Naive thymus-derived CD4-positive, alpha-beta T cell (primary cell): ENCODE results near the gene TUBGCP2. TPM values are rescaled to one million over a fixed set of nuclear protein-coding genes. Genes with fewer than 3 reads are reported as not detected.
"Not testable (repeated sequence)": the region's sequence is repeated elsewhere in the genome, so short reads cannot be mapped to it uniquely, and the experiment has no call there.

Source experiments
- ATAC-seq: fragments of 150-1000 bp; cut with Tn5 transposase; 2 replicates; pipeline ENCODE4 v1.10.0; 2021; ENCODE audit warnings: mild to moderate bottlenecking, moderate library complexity
- CTCF ChIA-PET: fragments of 350-600 bp; sonication (Branson Sonifier 250); formaldehyde crosslinking; loops from one replicate; lab custom pipeline; 2021; ENCODE audit warnings: antibody characterized with exemption; lab: Charles Lee
- POLR2A ChIA-PET: fragments of 350-600 bp; sonication (Branson Sonifier 250); formaldehyde crosslinking; loops from one replicate; lab custom pipeline; 2021; ENCODE audit warnings: antibody characterized with exemption, inconsistent platforms; lab: Charles Lee
- DNase-seq, 9 donors: peaks; one replicate each; pipeline versions ENCODE4 v3.0.0 to v3.0.0-alpha.2; 2020 to 2022; ENCODE audit warnings: mixed read lengths in 1 of 9
- H3K27ac ChIP-seq: one replicate; pipeline ENCODE4 v1.7.0; 2013; ENCODE audit warnings: mild to moderate bottlenecking, low read depth, low read length, moderate library complexity
- H3K27me3 ChIP-seq, 2 donors: one replicate each; pipeline ENCODE4 v1.7.0; 2013; ENCODE audit warnings: low read length in 2 of 2, mild to moderate bottlenecking in 2 of 2, moderate library complexity in 2 of 2; ENCODE audit not compliant: control insufficient read depth in 2 of 2, insufficient read depth in 2 of 2
- H3K36me3 ChIP-seq, 3 experiments: 1 replicate in 2 of 3; 2 replicates in 1 of 3; pipeline ENCODE4 v1.7.0; 2013; ENCODE audit warnings: low read length in 3 of 3, mild to moderate bottlenecking in 3 of 3, moderate library complexity in 1 of 3; ENCODE audit not compliant: insufficient read depth in 3 of 3, control insufficient read depth in 2 of 3
- H3K4me1 ChIP-seq, 2 donors: one replicate each; pipeline ENCODE4 v1.7.0; 2013; ENCODE audit warnings: low read length in 2 of 2, mild to moderate bottlenecking in 2 of 2, moderate library complexity in 1 of 2; ENCODE audit not compliant: control insufficient read depth in 2 of 2, insufficient read depth in 2 of 2
- H3K4me3 ChIP-seq: 2 replicates; pipeline ENCODE4 v1.7.0; 2013; ENCODE audit warnings: mild to moderate bottlenecking, low read length
- H3K9me3 ChIP-seq, 3 experiments: 1 replicate in 2 of 3; 2 replicates in 1 of 3; pipeline ENCODE4 v1.7.0; 2013; ENCODE audit warnings: low read length in 3 of 3; ENCODE audit not compliant: control insufficient read depth in 2 of 3
- H3K27ac Mint-ChIP-seq, 9 donors: one replicate each; pipeline ENCODE4 v1.8.0; 2020 to 2022; ENCODE audit warnings: mixed read lengths in 9 of 9, mild to moderate bottlenecking in 8 of 9, moderate library complexity in 5 of 9, inconsistent platforms in 2 of 9
- H3K27me3 Mint-ChIP-seq, 5 donors: one replicate each; pipeline ENCODE4 v1.8.0; 2021 to 2022; ENCODE audit warnings: mixed read lengths in 5 of 5, mild to moderate bottlenecking in 1 of 5
- H3K36me3 Mint-ChIP-seq, 5 donors: one replicate each; pipeline ENCODE4 v1.8.0; 2020 to 2022; ENCODE audit warnings: mixed read lengths in 5 of 5, mild to moderate bottlenecking in 3 of 5, inconsistent platforms in 1 of 5
- H3K4me1 Mint-ChIP-seq, 7 donors: one replicate each; pipeline ENCODE4 v1.8.0; 2020 to 2022; ENCODE audit warnings: mixed read lengths in 7 of 7, mild to moderate bottlenecking in 3 of 7, inconsistent platforms in 1 of 7
- H3K4me3 Mint-ChIP-seq, 10 donors: one replicate each; pipeline ENCODE4 v1.8.0; 2020 to 2022; ENCODE audit warnings: mild to moderate bottlenecking in 10 of 10, mixed read lengths in 10 of 10, moderate library complexity in 6 of 10, inconsistent platforms in 2 of 10
- H3K9me3 Mint-ChIP-seq, 11 donors: one replicate each; pipeline ENCODE4 v1.8.0; 2020 to 2022; ENCODE audit warnings: mixed read lengths in 11 of 11, mild to moderate bottlenecking in 4 of 11, inconsistent platforms in 1 of 11, moderate library complexity in 1 of 11
- intact Hi-C, 2 donors: fragments of 100-400 bp; cut with micrococcal nuclease; formaldehyde crosslinking; loops; one replicate each; pipeline ENCODE4 v1.15.1; 2023
- polyA plus RNA-seq, 2 donors: library from polyadenylated mRNA; unstranded; fragments of 300-500 nt; fragmentation: Illumina TruSeq; gene quantifications; one replicate each; pipeline ENCODE4 v1.2.3, GENCODE V29; 2021
- total RNA-seq, 6 experiments: library from RNA in 5 of 6; stranded (reverse) in 5 of 6; gene quantifications; 1 replicate in 5 of 6; 2 replicates in 1 of 6; pipeline ENCODE4 v1.2.3 and lab custom pipeline; 2021 to 2026

TUBGCP2 gene
- total and polyA plus RNA-seq, 7 experiments from 2014 or later = 29.6 to 97.0 (median 67.7) TPM

DNA sequence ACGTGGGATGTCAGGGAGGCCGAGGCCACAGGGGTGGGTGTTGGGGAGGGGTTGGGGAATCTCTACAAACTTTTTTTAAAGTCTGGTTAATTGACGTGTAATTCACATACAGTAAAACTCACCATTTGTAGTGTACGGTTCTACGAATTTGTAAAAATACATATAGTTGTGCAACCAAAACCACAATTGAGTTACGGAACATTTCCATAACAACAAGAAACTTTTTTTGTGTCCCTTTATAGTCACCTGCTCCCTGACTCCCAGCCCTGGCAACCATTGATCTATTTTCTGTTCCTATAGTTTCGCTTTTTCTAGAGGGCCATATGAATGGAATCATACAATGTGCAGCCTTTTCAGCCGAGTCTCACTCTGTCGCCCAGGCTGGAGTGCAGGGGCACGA is 73.9 kb downstream of the TUBGCP2 start:
- Histone ChIP-seq H3K27me3 (peaks cover under 1 to 16% of the 10 kb centered on the region in 2 donors), H3K4me1 (peaks cover 0 to 14% of the 10 kb centered on the region in 2 donors)
- POLR2A ChIA-PET, DNase-seq, H3K36me3 Mint-ChIP-seq, CTCF ChIA-PET, H3K9me3 Mint-ChIP-seq, H3K9me3 ChIP-seq, H3K36me3 ChIP-seq, H3K27ac ChIP-seq, H3K4me3 ChIP-seq, H3K27ac Mint-ChIP-seq: not testable (repeated sequence)
- peak overlapping the region in 9 of 10 donors; percentile 23 to 79 (median 54) for H3K4me3 Mint-ChIP-seq
- H3K27me3 Mint-ChIP-seq = peaks cover 28 to 63% (median 35%) of the 10 kb centered on the region in 5 donors
- H3K4me1 Mint-ChIP-seq = peaks cover 0 to 12% (median 7%) of the 10 kb centered on the region in 7 donors
- intact Hi-C loops = loop anchor here in 1 of 2 donors (10.0 kb wide), 1 partner anchor 90 kb away; no protein-coding TSS in a partner anchor
- ATAC-seq = peak; percentile 32

DNA sequence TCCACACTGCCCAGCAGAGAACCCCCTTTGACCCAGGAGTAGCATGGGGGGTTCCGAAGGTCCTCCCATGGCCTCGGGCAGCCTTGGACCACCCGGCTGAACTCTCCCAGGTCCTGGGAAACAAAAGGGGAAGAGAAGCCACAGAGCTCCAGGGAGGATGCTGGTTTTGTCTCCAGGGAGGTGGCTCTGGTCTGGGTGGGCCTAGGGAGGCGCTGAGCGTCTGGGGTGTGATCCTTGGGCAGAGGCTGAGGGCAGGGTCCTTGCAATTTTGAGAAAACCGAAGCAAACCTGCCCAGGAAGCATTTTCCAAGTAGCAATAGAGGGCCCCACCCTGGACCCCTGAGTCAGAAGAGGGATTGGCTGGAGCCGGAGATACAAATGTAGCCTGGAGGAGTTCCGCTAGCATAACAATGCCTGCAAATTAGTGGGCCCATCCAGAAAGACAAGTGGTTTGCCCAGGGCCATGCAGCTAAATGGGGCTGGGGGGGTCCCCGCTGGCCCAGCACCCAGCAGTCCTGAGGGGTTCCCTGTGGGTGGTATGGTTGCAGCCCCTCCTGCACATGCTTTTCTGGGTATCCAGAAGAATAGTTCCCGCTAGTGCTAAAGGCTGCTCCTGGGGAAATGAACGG is 76.6 kb downstream of the TUBGCP2 start:
- peaks cover 33 to 66% (median 44%) of the 10 kb centered on the region in 5 donors for H3K27me3 Mint-ChIP-seq

DNA sequence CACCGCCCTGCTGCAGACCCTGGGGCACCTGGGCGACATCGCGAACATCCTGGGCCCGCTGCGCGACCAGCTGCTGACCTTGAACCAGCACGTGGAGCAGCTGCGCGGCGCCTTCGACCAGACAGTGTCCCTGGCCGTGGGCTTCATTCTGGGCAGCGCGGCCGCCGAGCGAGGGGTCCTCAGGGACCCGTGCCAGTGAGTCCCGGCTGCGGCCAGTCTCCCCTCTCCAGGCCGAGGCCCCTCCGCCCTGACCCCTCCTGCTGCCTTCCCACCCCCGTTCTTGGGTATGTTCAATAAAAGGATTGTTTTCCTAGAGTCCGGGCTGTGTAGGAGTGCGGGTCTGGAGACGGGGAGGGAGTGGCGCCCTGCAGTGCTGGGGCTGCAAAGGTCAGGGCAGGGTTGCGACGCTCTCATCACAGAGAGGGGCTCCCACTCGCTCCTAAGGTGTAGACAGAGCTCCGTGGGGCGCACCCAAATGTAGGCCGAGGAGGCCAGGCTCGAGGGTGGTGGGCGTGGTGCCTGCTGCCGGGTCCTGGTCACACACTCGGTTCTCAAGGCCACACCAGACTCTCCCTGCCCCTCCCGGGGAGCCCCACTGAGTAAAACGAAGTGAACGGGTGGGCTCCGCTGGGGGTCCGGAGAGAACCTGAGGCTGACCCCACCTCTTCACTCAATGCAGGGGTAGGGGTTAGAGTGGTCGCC is 77.3 kb downstream of the TUBGCP2 start:
- Histone ChIP-seq H3K36me3 (no peaks in the 10 kb centered on the region), H3K4me3 (no peak overlapping the region), H3K27ac (no peak overlapping the region), H3K27me3 (peaks cover 3 to 12% of the 10 kb centered on the region in 2 donors), H3K4me1 (peaks cover 0 to 4% of the 10 kb centered on the region in 2 donors), H3K9me3 (no peaks in the 10 kb centered on the region)
- POLR2A ChIA-PET = no interaction called here
- CTCF ChIA-PET = no interaction called here
- Mint-ChIP-seq H3K27ac (peak overlapping the region in 1 of 9 donors; percentile 32), H3K4me3 (peak overlapping the region in 6 of 10 donors; percentile 21 to 67 (median 52)), H3K9me3 (peaks cover 0 to 4% (median 0%) of the 10 kb centered on the region in 11 donors), H3K36me3 (no peaks in the 10 kb centered on the region), H3K27me3 (peaks cover 35 to 73% (median 51%) of the 10 kb centered on the region in 5 donors), H3K4me1 (peaks cover 0 to 14% (median 10%) of the 10 kb centered on the region in 7 donors)
- DNase-seq = peak in 1 of 9 donors; percentile 6
- intact Hi-C loops = loop anchor here in 1 of 2 donors (10.0 kb wide), 1 partner anchor 87 kb away; no protein-coding TSS in a partner anchor
- no peak for ATAC-seq

More for the DNA sequence above, 76.6 kb downstream of the TUBGCP2 start:
- intact Hi-C loops = loop anchor here in 1 of 2 donors (10.0 kb wide), 1 partner anchor 87 kb away; no protein-coding TSS in a partner anchor
- peaks cover 3 to 12% of the 10 kb centered on the region in 2 donors for H3K27me3 ChIP-seq
- H3K4me1 ChIP-seq = peaks cover 0 to 10% of the 10 kb centered on the region in 2 donors
- no peak overlapping the region for H3K27ac ChIP-seq
- Mint-ChIP-seq H3K9me3 (peaks cover 0 to 4% (median 0%) of the 10 kb centered on the region in 11 donors), H3K4me3 (peak overlapping the region in 1 of 10 donors; percentile 67), H3K4me1 (peaks cover 0 to 13% (median 8%) of the 10 kb centered on the region in 7 donors), H3K36me3 (no peaks in the 10 kb centered on the region), H3K27ac (no peak overlapping the region)
- no peaks in the 10 kb centered on the region for H3K36me3 ChIP-seq
- no peak overlapping the region for H3K4me3 ChIP-seq
- POLR2A ChIA-PET = no interaction called here
- CTCF ChIA-PET = no interaction called here
- DNase-seq = peak in 1 of 9 donors; percentile 6
- H3K9me3 ChIP-seq = no peaks in the 10 kb centered on the region
- no peak for ATAC-seq

DNA sequence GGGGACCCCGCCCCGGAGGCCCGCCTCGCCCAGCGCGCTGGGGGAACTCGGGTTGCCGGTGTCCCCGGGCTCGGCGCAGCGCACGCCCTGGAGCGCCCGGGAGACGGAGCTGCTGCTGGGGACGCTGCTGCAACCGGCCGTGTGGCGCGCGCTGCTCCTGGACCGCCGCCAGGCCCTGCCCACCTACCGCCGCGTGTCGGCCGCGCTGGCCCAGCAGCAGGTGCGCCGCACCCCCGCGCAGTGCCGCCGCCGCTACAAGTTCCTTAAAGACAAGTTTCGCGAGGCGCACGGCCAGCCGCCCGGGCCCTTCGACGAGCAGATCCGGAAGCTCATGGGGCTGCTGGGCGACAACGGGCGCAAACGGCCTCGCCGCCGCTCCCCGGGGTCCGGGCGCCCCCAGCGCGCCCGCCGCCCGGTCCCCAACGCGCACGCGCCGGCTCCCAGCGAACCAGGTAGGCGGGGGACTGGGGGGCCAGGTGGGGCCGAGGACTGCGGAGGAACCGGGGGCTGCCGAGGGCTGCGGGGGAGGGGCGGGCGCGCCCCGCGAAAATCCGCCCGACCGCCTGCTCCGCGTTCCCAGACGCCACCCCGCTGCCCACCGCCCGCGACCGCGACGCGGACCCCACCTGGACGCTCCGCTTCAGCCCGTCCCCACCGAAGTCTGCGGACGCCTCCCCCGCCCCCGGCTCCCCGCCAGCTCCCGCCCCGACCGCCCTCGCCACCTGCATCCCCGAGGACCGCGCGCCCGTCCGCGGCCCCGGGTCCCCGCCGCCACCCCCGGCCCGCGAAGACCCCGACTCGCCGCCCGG is 78.1 kb downstream of the TUBGCP2 start:
- peak overlapping the region in 4 of 10 donors; percentile 29 to 67 (median 42) for H3K4me3 Mint-ChIP-seq
- peaks cover 31 to 73% (median 53%) of the 10 kb centered on the region in 5 donors for H3K27me3 Mint-ChIP-seq
- intact Hi-C loops = loop anchor here in 1 of 2 donors (10.0 kb wide), 1 partner anchor 86 kb away; no protein-coding TSS in a partner anchor
- peak; percentile 28 for ATAC-seq
- H3K27ac ChIP-seq = no peak overlapping the region
- peaks cover 0 to 4% (median 0%) of the 10 kb centered on the region in 11 donors for H3K9me3 Mint-ChIP-seq
- H3K4me1 ChIP-seq = no peaks in the 10 kb centered on the region
- ChIA-PET POLR2A (no interaction called here), CTCF (no interaction called here)
- H3K36me3 Mint-ChIP-seq = no peaks in the 10 kb centered on the region
- no peaks in the 10 kb centered on the region for H3K36me3 ChIP-seq
- no peak overlapping the region for H3K27ac Mint-ChIP-seq
- DNase-seq = peak in 1 of 9 donors; percentile 7
- no peak overlapping the region for H3K4me3 ChIP-seq
- H3K27me3 ChIP-seq = peaks cover 3 to 12% of the 10 kb centered on the region in 2 donors
- peaks cover 0 to 18% (median 8%) of the 10 kb centered on the region in 7 donors for H3K4me1 Mint-ChIP-seq
- no peaks in the 10 kb centered on the region for H3K9me3 ChIP-seq

DNA sequence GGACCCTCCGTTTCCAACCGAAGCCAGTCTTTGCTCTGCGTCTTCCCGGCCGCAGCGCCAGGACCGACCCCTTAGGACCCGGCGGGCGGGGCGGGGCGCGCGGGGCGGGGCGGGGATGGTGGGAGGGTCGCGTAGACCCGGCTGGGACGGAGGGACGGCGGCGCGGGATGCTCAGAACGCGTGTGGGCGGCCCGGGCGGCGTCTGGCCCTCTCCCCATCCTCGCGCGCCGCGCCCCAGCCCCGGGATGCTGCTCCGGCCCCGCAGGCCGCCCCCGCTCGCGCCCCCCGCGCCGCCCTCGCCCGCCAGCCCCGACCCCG is 78.7 kb downstream of the TUBGCP2 start, which contains the start of gene UTF1:
UTF1 (plus strand) TSS at position 174 of the 318 bp plus-strand sequence; CDS start at position 246, 72 bp downstream.
- H3K36me3 Mint-ChIP-seq = no peaks in the 10 kb centered on the region
- Histone ChIP-seq H3K9me3 (no peaks in the 10 kb centered on the region), H3K4me3 (no peak within 1 kb of the TSS), H3K36me3 (no peaks in the 10 kb centered on the region), H3K27ac (no peak within 1 kb of the TSS), H3K4me1 (no peaks in the 10 kb centered on the region), H3K27me3 (peaks cover 3 to 12% of the 10 kb centered on the region in 2 donors)
- H3K27me3 Mint-ChIP-seq = peaks cover 31 to 71% (median 53%) of the 10 kb centered on the region in 5 donors
- peak within 1 kb of the TSS in 1 of 9 donors; percentile 52 for H3K27ac Mint-ChIP-seq
- peaks cover 0 to 4% (median 0%) of the 10 kb centered on the region in 11 donors for H3K9me3 Mint-ChIP-seq
- intact Hi-C loops = loop anchor here in 1 of 2 donors (10.0 kb wide), 1 partner anchor 85 kb away; no protein-coding TSS in a partner anchor
- ChIA-PET POLR2A (no interaction called here), CTCF (no interaction called here)
- DNase-seq (peak in 1 of 9 donors; percentile 6), ATAC-seq (no peak)
- peaks cover 0 to 20% (median 8%) of the 10 kb centered on the region in 7 donors for H3K4me1 Mint-ChIP-seq
- peak within 1 kb of the TSS in 9 of 10 donors; percentile 51 to 71 (median 59) for H3K4me3 Mint-ChIP-seq
